GM18498 (cell line): ENCODE results near the gene HDAC8.
"Not testable (repeated sequence)": the region's sequence is repeated elsewhere in the genome, so short reads cannot be mapped to it uniquely, and the experiment has no call there.

ENCODE experiments used
- ATAC-seq: cut with Tn5 transposase; IDR thresholded peaks from one replicate; pipeline ENCODE4 v1.9.1; 2021; ENCODE audit warnings: mild to moderate bottlenecking, moderate library complexity; ENCODE audit not compliant: unreplicated experiment

HDAC8 gene

DNA sequence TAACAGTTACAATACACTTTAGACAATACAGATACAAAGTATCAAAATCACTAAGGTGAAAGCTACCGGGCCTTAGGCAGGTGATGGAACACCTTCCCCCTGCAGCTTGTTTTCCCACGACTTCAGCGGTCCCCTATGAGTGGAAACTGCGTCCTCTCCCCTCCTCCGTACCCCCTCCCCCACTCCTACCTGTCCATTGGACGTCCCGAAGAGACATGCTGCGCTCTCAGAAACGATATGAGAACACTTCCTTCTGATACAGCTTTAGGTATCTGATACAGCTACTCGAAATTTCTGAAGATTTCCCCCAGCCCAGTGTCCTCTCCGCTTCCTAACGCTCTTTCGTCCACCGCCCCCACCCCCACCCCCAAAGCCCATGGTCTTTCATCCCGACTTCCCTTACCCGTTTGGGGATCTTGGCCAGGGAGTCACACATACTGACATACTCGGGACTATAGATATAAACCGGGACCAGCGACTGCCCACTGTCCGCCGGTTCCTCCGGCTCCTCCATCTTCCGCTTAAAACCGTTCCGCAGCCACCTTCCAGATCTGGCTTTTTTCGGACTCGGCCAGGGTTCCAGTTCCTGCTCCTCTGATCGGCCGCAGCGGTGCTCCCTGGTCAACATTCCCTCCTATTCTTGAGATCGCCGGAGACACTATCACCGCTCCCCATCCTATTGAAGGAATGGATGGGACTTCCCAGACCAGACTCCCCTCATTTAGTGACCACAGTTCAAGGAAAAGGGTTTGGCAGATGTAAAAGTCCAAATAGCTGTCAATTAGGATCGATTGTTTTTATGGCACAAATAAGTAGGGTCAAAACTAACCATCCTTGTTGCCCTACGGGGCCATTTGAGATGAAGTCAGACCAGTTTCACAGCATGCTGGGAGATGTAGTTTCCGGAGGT lies at the start of gene HDAC8:
Gene HDAC8 (minus strand): TSS at position 596 of the 910 bp plus-strand sequence. CDS start 82 bp downstream, at position 514.
- ATAC-seq, result peak; percentile 96

DNA sequence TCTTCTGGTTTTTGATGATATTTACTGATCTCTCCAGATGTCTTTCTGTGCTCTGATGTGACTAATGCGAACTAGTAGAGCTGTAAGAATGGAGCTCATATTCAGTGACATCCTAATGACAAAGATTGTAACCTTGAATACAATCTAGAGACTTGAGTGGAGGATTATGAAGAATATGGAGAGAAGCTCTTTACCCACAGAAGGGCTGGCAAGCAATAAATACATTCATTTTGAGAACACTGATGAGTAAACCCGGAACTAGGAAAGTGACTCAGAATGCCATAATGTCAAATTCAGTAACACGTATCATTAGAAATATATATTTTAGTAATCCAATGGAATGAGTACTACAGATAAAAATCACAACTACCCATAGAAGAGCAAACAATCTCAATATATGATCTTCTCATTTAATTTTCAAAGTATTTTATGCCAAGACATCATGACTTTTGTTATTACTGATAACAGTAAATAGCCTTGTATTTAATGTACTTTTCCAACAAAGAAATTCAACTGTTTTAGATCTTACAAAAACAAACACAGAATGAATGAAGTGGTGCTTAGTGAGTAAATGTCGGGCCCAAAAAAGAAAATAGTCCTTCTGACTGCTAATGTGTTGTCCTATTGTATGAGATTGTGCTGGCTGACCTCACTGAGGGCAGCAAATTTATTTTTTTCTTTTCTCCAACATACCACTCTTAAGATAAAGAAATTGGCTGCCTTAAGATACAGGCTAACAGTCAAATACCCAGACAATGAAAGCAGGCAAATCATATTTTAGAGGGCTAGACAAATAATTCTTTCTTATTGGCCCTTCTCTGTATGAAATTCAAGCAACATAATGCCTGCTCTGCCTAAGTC lies 49.2 kb upstream of the HDAC8 start:
- ATAC-seq, result peak; percentile 88

DNA sequence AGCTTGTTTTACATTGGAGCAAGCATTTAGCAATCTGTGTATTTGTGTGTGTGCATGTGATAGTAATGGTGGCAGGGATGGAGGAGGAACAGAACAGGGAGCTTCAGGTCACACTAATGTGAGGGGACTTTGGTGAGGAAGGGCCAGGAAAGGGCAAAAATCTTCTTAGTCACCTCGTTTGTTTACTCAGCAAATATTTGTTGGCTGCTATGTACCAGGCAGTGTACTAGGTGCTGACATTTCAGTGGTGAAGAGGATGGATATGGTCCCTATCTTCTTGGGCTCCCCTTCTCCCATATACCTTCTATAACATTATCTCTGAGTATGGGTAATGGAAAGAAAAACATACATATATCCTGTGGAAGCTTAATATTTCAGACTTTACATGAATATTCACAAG lies 48.5 kb upstream of the HDAC8 start:
- ATAC-seq, result no peak

DNA sequence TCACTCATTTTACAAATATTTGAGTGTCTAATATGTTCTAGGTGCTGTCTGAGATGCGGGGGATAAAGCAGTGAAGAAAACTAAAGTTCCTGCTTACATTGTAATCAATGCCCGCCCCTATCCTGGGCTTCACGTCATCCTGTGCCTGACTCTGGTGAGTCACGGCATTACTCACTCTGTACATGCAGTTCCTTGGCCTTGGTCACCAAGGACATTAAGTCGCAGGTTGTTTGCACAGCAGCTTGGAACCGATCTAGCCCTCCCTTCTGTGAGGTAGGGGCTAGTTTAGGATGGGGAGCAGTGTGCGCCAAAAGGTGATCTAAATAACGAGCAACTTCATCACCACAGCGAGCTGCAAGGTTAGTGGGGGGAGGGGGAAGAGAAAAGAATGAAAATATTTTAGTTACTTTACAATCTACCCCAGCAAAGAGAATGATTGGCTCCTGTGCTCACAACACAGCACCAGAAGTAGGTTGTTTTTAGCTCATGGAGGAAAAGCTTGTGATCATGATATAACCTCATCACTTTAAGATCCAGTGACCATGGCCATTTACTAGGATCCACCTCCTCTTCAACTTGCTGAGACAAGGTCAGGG lies 48.0 kb upstream of the HDAC8 start:
- no peak for ATAC-seq

DNA sequence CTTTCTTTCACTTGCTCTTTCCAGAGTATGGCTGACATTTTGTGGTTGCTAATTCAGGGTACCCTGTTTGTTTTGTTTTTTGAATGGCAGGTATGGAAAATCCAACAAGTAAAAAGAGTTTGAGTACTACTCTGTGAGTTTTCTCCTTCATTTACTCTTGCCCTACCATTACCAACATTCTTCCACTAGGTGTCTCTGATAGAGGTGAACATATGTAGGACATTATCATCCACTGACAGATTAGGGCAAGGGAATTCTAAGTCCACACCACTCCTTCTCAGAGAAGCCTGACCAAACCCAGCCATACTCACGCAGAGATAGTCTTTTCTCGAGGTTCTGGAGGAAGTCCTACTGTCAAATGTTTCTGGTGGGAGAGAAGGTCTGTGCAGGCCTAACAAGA lies 36.7 kb upstream of the HDAC8 start:
- peak; percentile 47 for ATAC-seq

DNA sequence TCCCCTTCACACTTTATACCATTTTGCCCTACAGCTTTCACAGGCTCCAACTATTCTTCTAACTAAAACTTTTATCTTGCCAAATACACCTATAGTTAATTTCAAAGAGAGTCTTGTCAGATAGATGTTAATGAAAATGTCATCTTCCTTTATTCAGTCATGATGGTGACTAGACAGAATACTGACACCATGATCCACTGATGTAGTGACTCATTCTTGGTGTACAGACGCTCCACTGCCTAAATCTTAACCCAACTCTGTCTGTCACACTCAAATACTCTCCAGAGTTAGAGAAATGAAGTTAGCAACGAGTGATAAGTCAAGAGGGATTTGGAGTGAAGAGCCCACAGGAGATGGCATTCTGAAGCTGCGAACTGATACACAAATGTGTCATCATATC lies 32.1 kb upstream of the HDAC8 start:
- no peak for ATAC-seq

DNA sequence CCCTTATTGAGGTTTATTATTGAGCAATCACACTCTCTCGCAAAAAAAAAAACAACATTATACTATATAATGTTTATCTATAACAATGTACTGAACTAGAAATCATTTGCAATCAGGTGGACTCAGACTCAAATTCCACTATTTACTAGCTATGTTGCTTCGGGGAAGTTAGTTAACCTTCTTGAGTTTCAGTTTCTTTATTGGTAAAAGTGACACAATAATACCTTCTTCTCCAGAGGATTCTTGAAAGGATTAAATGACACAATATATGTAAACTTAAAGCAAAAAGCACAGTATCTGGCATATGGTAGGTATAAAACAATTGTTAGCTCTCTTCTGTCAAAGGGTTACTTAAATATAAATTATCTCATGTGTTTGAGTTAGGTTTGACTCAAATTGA lies 31.5 kb upstream of the HDAC8 start:
- no peak for ATAC-seq

DNA sequence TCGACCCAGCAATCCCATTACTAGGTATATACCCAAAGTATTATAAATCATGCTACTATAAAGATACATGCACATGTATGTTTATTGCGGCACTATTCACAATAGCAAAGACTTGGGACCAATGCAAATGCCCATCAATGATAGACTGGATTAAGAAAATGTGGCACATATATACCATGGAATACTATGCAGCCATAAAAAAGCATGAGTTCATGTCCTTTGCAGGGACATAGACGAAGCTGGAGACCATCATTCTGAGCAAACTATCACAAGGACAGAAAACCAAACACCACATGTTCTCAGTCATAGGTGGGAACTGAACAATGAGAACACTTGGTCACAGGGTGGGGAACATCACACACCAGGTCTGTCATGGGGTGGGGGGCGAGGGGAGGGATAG lies 18.4 kb upstream of the HDAC8 start:
- ATAC-seq, result not testable (repeated sequence)

DNA sequence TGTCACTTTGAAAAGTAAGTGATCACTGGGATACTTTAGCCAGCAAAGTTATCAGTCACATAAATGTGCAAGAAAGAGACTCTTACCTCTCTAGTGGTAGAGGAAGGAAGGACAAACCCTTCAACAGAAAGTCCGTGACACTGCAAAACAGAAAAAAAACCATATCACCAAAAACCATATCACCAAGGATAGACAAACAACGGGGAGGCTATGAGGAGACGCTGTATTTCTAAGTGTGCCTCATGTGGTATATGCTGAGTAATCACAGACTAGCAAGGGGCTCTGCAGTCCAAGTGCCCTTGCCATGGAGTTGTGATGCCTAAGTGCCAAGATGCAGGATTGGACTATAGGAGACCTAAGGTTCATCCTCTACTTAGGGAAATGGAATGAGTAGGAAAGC lies 11.5 kb upstream of the HDAC8 start:
- ATAC-seq, result no peak

DNA sequence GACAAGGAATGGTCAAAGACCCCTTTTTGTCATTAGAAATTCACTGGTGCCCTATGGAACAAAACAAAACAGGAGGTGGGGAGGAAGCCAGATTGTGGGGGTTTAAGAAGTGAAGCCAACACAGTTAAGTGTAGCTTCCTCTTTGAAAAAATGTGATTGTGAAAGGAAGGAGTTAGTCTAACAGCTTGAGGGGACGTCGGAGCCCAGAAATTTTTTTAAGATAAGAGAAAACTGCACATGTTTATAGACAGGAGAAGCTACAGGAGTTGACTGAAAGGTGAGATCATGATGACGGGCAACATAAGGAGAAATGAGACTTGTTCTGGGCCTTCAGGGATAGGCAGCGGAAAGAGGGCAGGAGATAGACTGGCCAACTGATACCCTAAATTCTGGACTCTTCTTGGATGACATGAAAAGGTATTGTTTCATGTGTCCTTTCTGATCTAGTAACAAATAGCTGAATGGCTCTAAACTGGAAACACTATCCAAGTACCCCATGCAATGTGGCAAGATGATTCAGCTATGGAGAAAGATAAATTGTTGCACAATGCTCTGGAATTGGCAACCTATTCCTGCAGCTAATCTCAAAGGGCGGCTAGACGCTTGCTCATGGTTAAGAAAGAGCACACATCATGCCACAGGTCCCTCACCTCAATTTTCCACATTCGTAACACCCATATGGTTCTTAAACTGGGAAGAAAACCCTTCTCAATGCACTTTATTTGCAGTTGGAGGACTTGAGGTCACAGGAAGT lies 3.7 kb upstream of the HDAC8 start:
- ATAC-seq, result no peak

DNA sequence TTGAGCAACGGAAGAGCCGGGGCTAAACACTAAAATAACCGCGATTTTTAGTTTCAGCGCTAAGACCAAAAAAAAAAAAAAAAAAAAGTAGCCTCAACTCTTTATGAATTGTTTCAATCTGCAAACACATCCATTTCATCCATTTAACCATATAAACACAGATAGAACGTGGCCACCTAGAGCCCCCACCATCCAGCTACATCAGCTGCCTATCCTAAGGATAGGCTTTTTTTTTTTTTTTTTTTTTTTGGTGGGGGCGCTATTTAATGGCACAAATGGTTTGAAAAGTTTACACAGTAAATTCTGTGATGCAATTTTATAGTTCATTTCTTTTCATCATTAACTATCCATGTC lies 492 bp upstream of the HDAC8 start:
- peak; percentile 31 for ATAC-seq

DNA sequence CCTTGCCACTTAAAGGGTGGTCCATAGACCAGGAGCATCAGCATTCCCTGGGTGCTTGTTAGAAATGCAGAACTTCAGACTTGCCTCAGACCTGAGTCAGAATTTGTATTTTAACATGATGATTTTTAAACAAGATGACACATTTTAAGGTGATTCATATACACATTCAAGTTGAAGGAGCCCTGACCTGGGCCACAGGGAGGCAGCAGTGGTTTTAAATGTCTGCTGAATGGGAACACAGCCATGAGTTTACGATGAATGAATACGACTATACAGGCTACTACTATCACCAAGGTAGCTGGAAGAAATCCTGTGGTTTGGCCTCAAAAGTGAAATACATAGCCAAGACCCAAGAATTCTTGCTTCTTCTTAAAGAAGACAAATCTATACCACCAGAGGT lies 2.9 kb downstream of the HDAC8 start:
- ATAC-seq, result no peak

DNA sequence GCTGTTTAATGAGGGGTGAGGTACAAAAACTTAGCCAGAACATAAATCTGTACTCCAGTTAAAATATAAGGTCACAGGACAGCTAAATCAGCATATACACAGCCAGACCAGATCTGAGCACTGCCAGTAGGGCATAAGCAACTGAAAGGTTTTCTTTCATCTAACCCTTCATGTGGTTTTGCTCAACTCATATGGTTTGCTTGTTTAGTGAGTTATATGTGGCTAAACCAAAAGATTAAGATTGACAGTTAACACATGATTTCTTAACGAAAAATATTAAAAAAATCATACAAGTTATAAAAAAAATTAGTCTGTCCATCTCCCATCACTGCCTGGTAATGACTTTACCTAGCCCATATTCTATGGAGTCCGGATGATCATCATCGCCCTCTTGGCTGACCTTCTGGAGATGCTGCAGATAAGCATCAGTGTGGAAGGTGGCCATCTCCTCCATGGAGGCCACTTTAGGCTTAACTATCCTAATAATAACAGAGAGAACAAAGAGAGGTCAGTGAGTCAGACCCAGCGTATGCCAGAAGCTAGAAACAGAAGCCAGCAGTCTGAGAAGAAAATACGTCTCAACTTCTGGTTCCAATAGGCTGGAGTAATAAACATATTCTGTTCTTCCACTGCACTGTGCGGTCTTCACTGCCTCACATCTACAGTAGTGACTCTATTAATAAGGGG lies 4.1 kb downstream of the HDAC8 start:
- ATAC-seq, result no peak

DNA sequence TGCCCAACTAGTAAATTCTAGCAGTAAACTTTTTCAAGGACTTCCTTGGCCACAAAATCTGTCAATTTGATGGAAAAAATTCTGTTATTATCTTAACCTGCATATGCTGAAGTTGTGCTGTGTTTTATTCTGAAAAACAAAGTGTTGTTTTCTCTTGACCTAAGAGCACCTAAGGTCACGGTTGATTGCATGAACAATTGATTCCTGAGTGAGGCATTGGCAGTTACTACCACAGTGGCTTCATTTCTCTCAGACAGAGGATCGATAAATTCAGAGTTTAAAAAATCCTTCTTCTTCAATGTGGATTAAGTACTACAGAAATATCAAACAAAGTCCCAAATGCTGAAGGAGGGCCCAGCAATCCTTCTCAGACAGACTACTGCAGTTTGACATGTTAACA lies 6.2 kb downstream of the HDAC8 start:
- ATAC-seq, result no peak

DNA sequence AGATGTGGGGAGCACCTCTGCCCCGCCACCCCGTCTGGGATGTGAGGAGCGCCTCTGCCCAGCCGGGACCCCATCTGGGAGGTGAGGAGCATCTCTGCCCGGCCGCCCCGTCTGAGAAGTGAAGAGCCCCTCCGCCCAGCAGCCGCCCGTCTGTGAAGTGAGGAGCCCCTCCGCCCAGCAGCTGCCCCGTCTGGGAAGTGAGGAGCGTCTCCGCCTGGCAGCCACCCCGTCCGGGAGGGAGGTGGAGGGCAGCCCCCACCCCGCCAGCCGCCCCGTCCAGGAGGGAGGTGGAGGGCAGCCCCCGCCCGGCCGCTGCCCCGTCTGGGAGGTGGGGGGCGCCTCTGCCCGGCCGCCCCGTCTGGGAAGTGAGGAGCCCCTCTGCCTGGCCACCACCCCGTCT lies 13.0 kb downstream of the HDAC8 start:
- not testable (repeated sequence) for ATAC-seq

DNA sequence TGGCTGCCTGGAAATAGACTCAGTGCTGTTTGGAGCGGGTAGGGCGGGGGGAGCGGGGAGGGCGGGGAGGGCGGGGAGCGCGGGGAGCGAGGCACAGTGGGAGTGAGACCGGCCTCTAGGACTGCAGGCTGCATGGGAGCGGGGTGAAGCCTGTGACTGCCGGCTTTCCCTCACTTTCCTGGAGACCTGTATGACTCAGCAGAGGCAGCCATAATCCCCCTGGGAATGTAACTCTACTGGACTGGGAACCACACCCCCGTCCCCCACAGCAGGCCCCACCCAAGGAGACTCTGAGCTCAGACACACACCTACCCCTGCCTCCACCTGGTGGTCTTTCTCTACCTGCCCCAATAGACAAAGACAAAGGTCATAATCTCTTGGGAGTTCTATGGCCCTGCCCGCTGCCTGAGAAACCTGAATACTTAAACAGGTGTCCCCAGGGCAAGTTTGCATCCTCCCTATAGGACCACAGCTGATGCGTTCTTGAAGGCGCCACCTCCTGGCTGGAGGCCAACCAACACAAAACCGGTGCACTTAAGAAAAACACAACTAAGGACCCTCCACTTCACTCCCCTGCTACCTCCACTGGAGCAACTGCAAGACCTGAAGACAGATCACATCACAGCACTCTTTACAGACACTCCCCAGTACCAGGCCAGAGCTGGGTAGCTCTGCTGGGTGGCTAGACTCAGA lies 18.0 kb downstream of the HDAC8 start:
- no peak for ATAC-seq

DNA sequence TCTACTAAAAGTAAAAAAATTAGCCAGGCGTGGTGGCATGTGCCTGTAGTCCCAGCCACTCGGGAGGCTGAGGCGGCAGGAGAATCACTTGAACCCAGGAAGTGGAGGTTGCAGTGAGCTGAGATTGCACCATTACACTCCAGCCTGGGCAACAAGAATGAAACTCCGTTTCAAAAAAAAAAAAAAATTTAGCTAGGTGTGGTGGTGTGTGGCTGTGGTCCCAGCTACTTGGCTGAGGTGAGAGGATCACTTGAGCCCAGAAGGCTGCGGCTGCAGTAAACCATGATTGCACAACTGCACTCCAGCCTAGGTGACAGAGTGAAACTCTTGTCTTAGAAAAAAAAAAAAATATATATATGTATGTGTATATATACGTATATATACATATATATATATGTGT lies 20.2 kb downstream of the HDAC8 start:
- not testable (repeated sequence) for ATAC-seq

DNA sequence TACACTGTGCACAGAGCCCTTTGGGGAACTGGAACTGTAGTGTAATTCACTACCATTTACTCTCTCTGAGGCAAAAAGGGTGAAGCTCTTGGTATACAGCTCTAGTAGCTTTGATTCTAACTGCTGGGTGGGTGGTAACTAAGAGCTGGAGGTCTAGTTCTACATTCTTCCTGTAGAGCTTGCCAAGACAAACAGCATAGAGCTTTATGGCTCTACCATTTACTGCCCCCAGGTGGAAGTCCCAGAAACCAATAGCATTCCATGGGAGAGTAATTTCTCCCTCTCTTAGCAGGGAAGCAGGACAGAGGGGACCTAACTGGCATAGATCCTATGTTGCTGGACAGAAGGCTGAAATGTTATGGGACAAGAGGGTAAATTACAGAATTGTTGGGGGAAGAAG lies 26.7 kb downstream of the HDAC8 start:
- ATAC-seq, result no peak

DNA sequence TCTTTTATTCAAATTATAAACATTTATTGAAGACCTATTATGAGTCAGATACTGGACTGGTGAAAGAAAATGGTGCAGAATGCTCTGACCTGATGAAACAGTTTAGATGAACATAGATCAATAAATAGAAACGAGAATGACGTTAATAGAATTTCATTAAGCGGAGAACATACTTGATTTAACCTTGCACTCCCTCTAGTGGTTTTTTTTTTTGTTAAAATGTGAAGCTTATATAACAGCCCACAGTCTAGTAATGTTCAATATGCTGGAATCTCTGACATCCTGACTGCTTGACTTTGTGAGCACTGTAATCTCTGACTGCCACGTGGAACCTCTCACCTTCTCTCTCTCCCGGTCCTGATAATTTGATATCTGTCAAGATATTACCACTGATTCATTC lies 32.3 kb downstream of the HDAC8 start:
- no peak for ATAC-seq

DNA sequence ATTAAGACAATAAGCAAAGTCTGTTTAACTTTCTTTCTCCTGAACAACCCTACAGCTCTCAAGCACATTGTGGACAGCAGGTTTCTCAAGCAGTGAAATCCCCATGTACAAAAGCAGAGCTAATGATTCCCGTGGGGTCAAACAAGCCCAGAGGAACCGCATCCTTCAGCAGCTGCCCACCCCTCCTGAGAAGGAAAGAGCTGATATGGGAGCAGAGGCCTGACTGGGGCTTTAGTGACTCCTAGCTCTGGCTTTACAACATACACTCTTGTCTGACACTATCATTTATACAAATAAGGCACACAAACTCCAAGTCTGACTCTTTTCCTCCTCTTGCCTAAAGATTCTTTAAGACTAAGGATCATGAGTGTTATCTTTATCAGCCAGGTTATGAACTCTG lies 32.8 kb downstream of the HDAC8 start:
- no peak for ATAC-seq
